K562 (cell line): ENCODE measurements around the gene LCN12. TPM values are rescaled to one million over a fixed set of nuclear protein-coding genes. Genes with fewer than 3 reads are reported as not detected.
A peak's percentile ranks its signal among the peaks of the same experiment; 100 is the strongest.

Experiments used
- ATAC-seq: fragments of 200-7000 bp; cut with Tn5 transposase; 3 replicates; pipeline ENCODE4 v1.9.1; 2020; ENCODE audit warnings: moderate library complexity
- BruUV-seq: library from RNA; stranded (reverse); fragments of 400-500 nt; replicated peaks from 2 replicates; lab custom pipeline; 2021; lab: Mats Ljungman, UMichigan
- CTCF ChIA-PET: fragments of 300-600 bp; formaldehyde crosslinking; extraction: SDS; loops from one replicate; lab custom pipeline; 2021; ENCODE audit warnings: low intra/inter-chr PET ratio; lab: Yijun Ruan, JAX
- POLR2A ChIA-PET: fragments of 300-600, 350-650 bp; sonication (Branson Sonifier 250); formaldehyde crosslinking; extraction: SDS; loops from one replicate; lab custom pipeline; 2021; ENCODE audit warnings: antibody characterized with exemption, inconsistent platforms; lab: Yijun Ruan, JAX
- DNase-seq, 4 experiments: peaks; one replicate each; pipeline versions ENCODE4 v3.0.0 to v3.0.0-alpha.2; 2011 to 2018; ENCODE audit warnings: low spot score in 3 of 4, mixed read lengths in 3 of 4; ENCODE audit errors: extremely low read depth in 1 of 4
- FAIRE-seq: peaks from 2 replicates; lab custom pipeline; 2011; peaks lifted over from hg19 to GRCh38; lab: Jason Lieb, UNC
- H2AFZ ChIP-seq: 2 replicates; pipeline ENCODE4 v1.6.0; 2011; ENCODE audit warnings: low read depth, low read length, control low read depth, inconsistent platforms
- H3K27ac ChIP-seq: fragments of 200-600 bp; 3 replicates; pipeline ENCODE4 v1.8.0; 2011; ENCODE audit warnings: low read depth, mild to moderate bottlenecking, control low read depth, inconsistent platforms, low read length, moderate library complexity, mixed read lengths; ENCODE audit errors: extremely low read depth
- H3K27me3 ChIP-seq, 2 experiments: fragments of 300-600 bp in 1 of 2; 2 replicates in 1 of 2; 3 replicates in 1 of 2; pipeline versions ENCODE4 v1.6.0 to v1.8.0; 2011; ENCODE audit warnings: inconsistent platforms in 2 of 2, low read length in 2 of 2, mild to moderate bottlenecking in 1 of 2, mixed read lengths in 1 of 2, moderate library complexity in 1 of 2; ENCODE audit not compliant: control insufficient read depth in 2 of 2, insufficient read depth in 2 of 2
- H3K36me3 ChIP-seq: fragments of 300-600 bp; 3 replicates; pipeline ENCODE4 v1.8.0; 2011; ENCODE audit warnings: mild to moderate bottlenecking, low read length, inconsistent platforms; ENCODE audit not compliant: control insufficient read depth, insufficient read depth
- H3K4me1 ChIP-seq, 2 experiments: fragments of 200-600 bp in 1 of 2; replicated peaks in 1 of 2; 2 replicates in 1 of 2; 3 replicates in 1 of 2; pipeline versions ENCODE4 v1.5.1 to v1.8.0; 2011; ENCODE audit warnings: inconsistent platforms in 2 of 2, low read length in 2 of 2, mild to moderate bottlenecking in 1 of 2, mixed read lengths in 1 of 2, moderate library complexity in 1 of 2; ENCODE audit not compliant: control insufficient read depth in 2 of 2, insufficient read depth in 2 of 2
- H3K4me2 ChIP-seq: 2 replicates; pipeline ENCODE4 v1.6.1; 2011; ENCODE audit warnings: low read length, control low read depth, inconsistent platforms, mixed read lengths; ENCODE audit not compliant: insufficient read depth
- H3K4me3 ChIP-seq: fragments of 200-600 bp; sonication (generic), shearing (Covaris generic); 2 replicates; pipeline ENCODE4 v1.5.1; 2016; ENCODE audit warnings: control low read depth, inconsistent platforms
- H3K79me2 ChIP-seq: fragments of 200-600 bp; 3 replicates; pipeline ENCODE4 v1.8.0; 2011; ENCODE audit warnings: low read length, inconsistent platforms; ENCODE audit not compliant: control insufficient read depth, insufficient read depth
- H3K9ac ChIP-seq, 2 experiments: 2 replicates each; pipeline versions ENCODE4 v1.6.0 to v1.6.1; 2011; ENCODE audit warnings: low read depth in 2 of 2, low read length in 2 of 2, control low read depth in 1 of 2, inconsistent platforms in 1 of 2, mild to moderate bottlenecking in 1 of 2, mixed read lengths in 1 of 2; ENCODE audit not compliant: insufficient read depth in 1 of 2
- H3K9me1 ChIP-seq: one replicate; pipeline ENCODE4 v1.6.0; 2011; ENCODE audit warnings: inconsistent platforms, mild to moderate bottlenecking, low read length, moderate library complexity; ENCODE audit not compliant: control insufficient read depth, insufficient read depth
- H3K9me3 ChIP-seq: replicated peaks from 2 replicates; pipeline ENCODE4 v1.5.1; 2011; ENCODE audit warnings: low read depth, low read length, inconsistent platforms; ENCODE audit not compliant: control insufficient read depth, insufficient read depth
- H4K20me1 ChIP-seq: replicated peaks from 2 replicates; pipeline ENCODE4 v1.6.1; 2011; ENCODE audit warnings: low read length, inconsistent platforms, mixed read lengths; ENCODE audit not compliant: control insufficient read depth, insufficient read depth
- ETS1 ChIP-seq: conservative IDR thresholded peaks from 2 replicates; pipeline ENCODE4 v1.6.1; 2011; ENCODE audit warnings: low read depth, mild to moderate bottlenecking, low read length; ENCODE audit not compliant: control insufficient read depth
- PML ChIP-seq: IDR thresholded peaks from 2 replicates; pipeline ENCODE4 v1.6.1; 2012; ENCODE audit warnings: low read length, inconsistent platforms
- SNIP1 ChIP-seq: fragments of 450-650 bp; IDR thresholded peaks from 2 replicates; pipeline ENCODE4 v1.7.1; 2017; ENCODE audit warnings: low read depth, mild to moderate bottlenecking
- ZBTB17 ChIP-seq: fragments of 450-650 bp; formaldehyde crosslinking; IDR thresholded peaks from 2 replicates; pipeline ENCODE4 v1.4.0; 2020; ENCODE audit warnings: mild to moderate bottlenecking
- ZNF316 ChIP-seq: fragments of 450-650 bp; IDR thresholded peaks from 2 replicates; pipeline ENCODE4 v1.6.1; 2016
- ZNF41 ChIP-seq: fragments of 250-450 bp; sonication (Bioruptor Pico); conservative IDR thresholded peaks from 2 replicates; pipeline ENCODE4 v1.4.0; 2020; ENCODE audit warnings: mild to moderate bottlenecking
- ZNF696 ChIP-seq: fragments of 250-450 bp; sonication (Bioruptor Pico); conservative IDR thresholded peaks from 2 replicates; pipeline ENCODE4 v1.4.0; 2020; ENCODE audit warnings: mild to moderate bottlenecking, moderate library complexity
- WGBS: fragments of 100-300 bp; shearing (Covaris generic); methylation state at CpG from one replicate; pipeline ENCODE4 v1.1.6; 2016; ENCODE audit warnings: low coverage, mixed read lengths; ENCODE audit not compliant: insufficient coverage; ENCODE audit errors: missing lambda C conversion rate; 5-methylcytosine and 5-hydroxymethylcytosine counted together
- in situ Hi-C: fragments of 300-500 bp; cut with MboI; formaldehyde crosslinking; loops from 4 replicates; pipeline ENCODE4 v1.15.0; 2018; ENCODE audit warnings: inconsistent platforms, mixed read lengths
- intact Hi-C: fragments of 100-400 bp; cut with micrococcal nuclease; formaldehyde crosslinking; loops from 2 replicates; pipeline ENCODE4 v1.14.2; 2022
- polyA plus RNA-seq, 8 experiments: library from polyadenylated mRNA; depleted of rRNA in 4 of 8; stranded (reverse) in 5 of 8; unstranded in 3 of 8; fragments of >200 nt; fragmentation: Nextera tagmentation in 2 of 8; fragmentation: Illumina TruSeq in 1 of 8; extraction: Ambion mirVana in 2 of 8; extraction: Trizol in 1 of 8; gene quantifications; 2 replicates each; pipeline versions ENCODE4 v1.2.1 to v1.2.3, GENCODE V29; 2011 to 2014; ENCODE audit warnings: inconsistent platforms in 1 of 8, missing spikeins in 1 of 8
- total RNA-seq, 7 experiments: library from RNA; depleted of rRNA in 6 of 7; stranded (reverse); fragments of >200 nt in 6 of 7; fragmentation: Illumina TruSeq in 2 of 7; extraction: Trizol in 2 of 7; gene quantifications; 2 replicates each; pipeline versions ENCODE4 v1.2.1 to v1.2.3, GENCODE V29; 2011 to 2021; ENCODE audit warnings: low replicate concordance in 1 of 7

Gene LCN12
- total and polyA plus RNA-seq, 9 of the 15 experiments (the other 6 are each of a cell fraction or from before 2014, with no cell fraction given), result 0.05 TPM; not detected in 8

- H3K4me2 ChIP-seq, result no peak overlapping the region
- H2AFZ ChIP-seq, result no peak overlapping the region
- H3K27me3 ChIP-seq, result no peaks in the 10 kb centered on the region
- ChIA-PET CTCF (no interaction called here), POLR2A (interaction anchor here (0.7 kb wide), 1 partner anchor 25 kb away, joined by 3 read pairs; no protein-coding TSS in a partner anchor)
- FAIRE-seq (no peak), DNase-seq (no peak), ATAC-seq (no peak)
- no peak overlapping the region for H3K9ac ChIP-seq
- peaks cover 0 to 19% of the 10 kb centered on the region in 2 experiments; a peak in 1 of 5 replicates for H3K4me1 ChIP-seq
- peaks cover 48% of the 10 kb centered on the region; the same call in 2 of the 3 replicates for H3K36me3 ChIP-seq
- peaks cover 3% of the 10 kb centered on the region for H3K9me1 ChIP-seq
- H3K79me2 ChIP-seq, result no peaks in the 10 kb centered on the region
- 86% methylated on average over 3 of the region's 3 CpGs for WGBS
- no peaks in the 10 kb centered on the region for H3K9me3 ChIP-seq
- H4K20me1 ChIP-seq, result no peaks in the 10 kb centered on the region
- TF ChIP-seq ETS1, result no peak
- TF ChIP-seq ZNF316, result peak; percentile 38
- TF ChIP-seq ZNF696, result no peak
- no peak for TF ChIP-seq ZBTB17 (CRISPR knock-in tag)
- no peak for TF ChIP-seq SNIP1
- TF ChIP-seq ZNF41 (CRISPR knock-in tag), result no peak
- no peak for TF ChIP-seq PML
- H3K4me3 ChIP-seq, result no peak overlapping the region
- no TSS peak for BruUV-seq
- in situ Hi-C loops, result no loop called here
- no peak overlapping the region for H3K27ac ChIP-seq
- intact Hi-C loops, result no loop called here
Measured at GRCh38 chr9:136935651-136936050, 16.4 kb upstream of the LCN12 start.
